ENCODE measurements around the gene ACP7.

DNA sequence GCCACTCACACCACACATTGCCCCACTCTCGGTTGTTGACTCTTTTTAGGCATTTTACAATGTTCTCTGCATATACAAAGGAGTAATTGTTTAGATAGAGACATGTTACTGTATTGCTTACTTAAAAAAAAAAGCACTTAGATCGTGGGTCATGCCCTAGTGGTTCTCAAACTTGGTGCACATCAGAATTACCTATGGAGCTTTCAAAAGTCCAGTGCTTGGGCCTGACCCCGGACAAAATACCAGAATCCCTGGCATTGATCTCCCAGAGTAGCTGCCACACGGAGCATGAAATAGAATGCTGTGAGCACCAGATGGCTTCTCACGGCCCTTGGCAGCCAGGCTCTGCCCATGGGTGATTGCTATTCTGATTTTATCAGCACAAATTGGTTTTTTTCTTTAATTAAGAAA, 20.0 kb downstream of the ACP7 start:
- TF ChIP-seq POLR2A (IDR thresholded peaks at IDR 0.05; ENCODE audit: low read depth, low read length) (no peak), POLR2AphosphoS5 (IDR thresholded peaks at IDR 0.05; ENCODE audit: low read depth, low read length) (no peak)

Measured in GM12892 (cell line).